ENCODE measurements around the gene PRKAR1B.
A peak's percentile ranks its signal among the peaks of the same experiment; 100 is the strongest.

Gene PRKAR1B

GRCh38 chr7:526460-527034, 200.5 kb downstream of the PRKAR1B start:
- TF ChIP-seq CTCF (IDR thresholded peaks at IDR 0.05; ENCODE audit: low read depth, low read length), result no peak
- DNase-seq (ENCODE audit: low read depth in 2 of 2), result no peak
- H3K4me3 ChIP-seq (replicated peaks in 1 of 2; ENCODE audit: low read depth in 2 of 2, low read length in 2 of 2), result no peak overlapping the region

DNA sequence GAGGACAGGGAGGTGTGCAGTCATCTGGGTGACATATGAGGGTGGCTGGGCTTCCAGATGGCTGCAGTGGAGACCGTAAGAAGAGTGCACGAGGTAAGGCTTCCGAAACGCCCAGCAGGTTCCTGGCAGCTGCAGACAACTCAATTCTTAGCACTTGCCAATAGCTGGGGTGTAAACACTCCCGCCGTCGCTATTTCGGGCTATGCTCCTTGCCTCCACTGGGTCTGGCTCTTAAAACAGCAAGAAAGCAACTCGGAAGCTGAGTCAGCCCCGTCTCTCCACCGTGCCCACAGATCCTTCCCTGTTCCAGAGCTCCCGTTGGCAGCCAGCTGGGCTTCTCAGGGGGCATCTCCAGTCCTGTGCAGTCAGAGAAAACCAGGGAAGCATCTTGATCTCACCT, 201.3 kb downstream of the PRKAR1B start:
- no peak for DNase-seq (ENCODE audit: low read depth in 2 of 2)
- no peak overlapping the region for H3K4me3 ChIP-seq (replicated peaks in 1 of 2; ENCODE audit: low read depth in 2 of 2, low read length in 2 of 2)
- TF ChIP-seq CTCF (IDR thresholded peaks at IDR 0.05; ENCODE audit: low read depth, low read length), result no peak

- no peak for TF ChIP-seq CTCF (IDR thresholded peaks at IDR 0.05; ENCODE audit: low read depth, low read length)
- no peak for DNase-seq (ENCODE audit: low read depth in 2 of 2)
Observed at GRCh38 chr7:524800-525199, 202.3 kb downstream of the PRKAR1B start.

DNA sequence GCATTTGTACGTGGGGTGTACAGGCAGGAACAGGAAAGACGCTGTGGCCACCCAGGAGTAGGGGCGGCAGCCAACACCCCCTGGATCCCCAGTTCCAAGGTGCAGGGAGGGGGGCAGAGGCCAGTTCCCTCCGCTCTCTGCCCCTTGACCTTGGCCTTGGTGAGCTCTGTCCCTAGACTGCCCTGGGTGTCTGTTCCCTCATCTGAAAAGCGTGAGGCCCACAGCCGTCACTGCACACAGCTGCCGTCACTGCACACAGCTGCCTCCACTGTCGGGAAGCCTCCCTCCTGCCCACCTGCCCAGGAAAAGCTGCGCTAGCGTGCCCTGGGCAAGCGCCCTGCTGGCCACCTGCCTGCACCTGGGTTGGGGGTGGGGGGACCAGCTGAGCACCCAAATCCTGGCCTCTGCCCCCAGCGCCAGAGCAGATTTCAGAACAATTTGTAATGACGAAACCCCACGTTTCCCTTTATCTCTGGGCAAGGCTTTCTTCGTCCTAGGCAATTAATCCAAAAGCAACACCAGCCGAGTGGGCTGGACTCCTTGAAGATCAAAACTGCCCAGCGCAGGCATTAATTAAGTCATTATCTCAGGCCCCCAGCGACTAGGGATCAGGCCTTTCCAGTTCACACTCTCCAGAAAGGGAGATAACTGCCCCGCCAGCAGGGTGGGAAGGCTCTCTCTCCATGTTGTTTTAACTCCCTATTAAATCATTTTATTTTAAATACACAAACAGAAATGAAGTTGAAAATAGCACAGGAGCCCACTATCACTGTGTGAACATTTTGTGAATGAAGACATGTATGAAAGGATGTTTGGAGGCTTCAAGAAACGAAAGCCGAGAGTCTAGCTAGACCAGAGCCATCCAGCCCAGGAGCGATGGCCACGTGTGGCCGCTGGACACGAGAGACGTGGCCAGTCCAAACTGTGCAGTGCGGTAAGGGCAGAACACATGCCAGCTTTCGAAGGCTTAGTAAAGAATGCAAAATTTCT, 203.4 kb downstream of the PRKAR1B start:
- no peak for DNase-seq (ENCODE audit: low read depth in 2 of 2)
- no peak overlapping the region for H3K4me3 ChIP-seq (replicated peaks in 1 of 2; ENCODE audit: low read depth in 2 of 2, low read length in 2 of 2)
- no peak for TF ChIP-seq CTCF (IDR thresholded peaks at IDR 0.05; ENCODE audit: low read depth, low read length)

More at GRCh38 chr7:524800-525199, 202.3 kb downstream of the PRKAR1B start:
- H3K4me3 ChIP-seq (replicated peaks in 1 of 2; ENCODE audit: low read depth in 2 of 2, low read length in 2 of 2), result no peak overlapping the region

GRCh38 chr7:522951-523314, 204.1 kb downstream of the PRKAR1B start:
- DNase-seq (ENCODE audit: low read depth in 2 of 2), result no peak
- H3K4me3 ChIP-seq (replicated peaks in 1 of 2; ENCODE audit: low read depth in 2 of 2, low read length in 2 of 2), result no peak overlapping the region
- no peak for TF ChIP-seq CTCF (IDR thresholded peaks at IDR 0.05; ENCODE audit: low read depth, low read length)

DNA sequence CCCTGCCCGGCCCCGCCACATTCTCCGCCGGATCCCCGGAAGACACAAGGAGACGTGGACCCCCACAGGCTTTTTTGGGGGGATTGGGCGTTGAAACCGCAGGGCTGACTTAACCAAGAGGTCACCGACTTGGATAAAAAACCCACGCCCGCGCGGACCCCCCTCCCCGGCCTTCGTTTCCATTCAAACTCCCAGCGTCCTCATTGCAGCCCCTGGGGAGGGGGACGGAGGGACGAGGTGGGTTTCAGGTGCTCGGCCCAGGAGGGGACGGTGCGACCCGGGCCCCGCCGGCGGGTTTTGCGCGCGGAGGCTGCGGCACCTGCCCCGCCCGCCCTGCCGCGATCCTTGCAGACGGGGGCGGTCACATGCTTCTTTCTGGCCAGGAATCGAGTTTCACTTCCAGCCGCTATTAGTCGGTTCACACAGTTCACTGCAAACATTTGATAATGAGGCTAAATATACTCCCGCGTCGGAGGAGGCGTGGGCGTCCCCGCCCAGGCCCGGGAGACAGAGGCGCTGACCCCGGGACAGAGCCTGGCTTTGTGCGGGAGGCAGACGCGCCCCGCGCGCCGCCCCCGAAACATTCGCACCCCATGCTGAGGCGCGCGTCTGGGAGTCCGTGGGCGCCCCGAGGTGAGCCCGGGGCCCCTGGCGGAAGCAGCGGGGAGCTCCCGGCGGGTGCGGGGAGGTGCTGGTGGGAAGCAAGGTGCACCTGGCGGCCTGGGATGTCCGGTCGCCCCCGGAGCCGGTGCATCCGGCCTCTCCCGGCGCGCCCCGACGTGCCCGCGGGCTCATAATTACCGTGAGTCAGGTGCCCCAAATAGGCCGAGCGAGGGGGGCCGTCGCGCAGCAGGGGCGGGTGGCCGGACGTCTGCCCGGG, 204.8 kb downstream of the PRKAR1B start:
- peak; percentile 40 to 61 for DNase-seq (ENCODE audit: low read depth in 2 of 2)
- peak overlapping the region; percentile 35 for H3K4me3 ChIP-seq (replicated peaks in 1 of 2; ENCODE audit: low read depth in 2 of 2, low read length in 2 of 2)
- TF ChIP-seq CTCF (IDR thresholded peaks at IDR 0.05; ENCODE audit: low read depth, low read length), result no peak
